HG02938 (cell line): ENCODE measurements around the gene L1TD1.
"Not testable (repeated sequence)": the region's sequence is repeated elsewhere in the genome, so short reads cannot be mapped to it uniquely, and the experiment has no call there.

Experiments used
- ATAC-seq: cut with Tn5 transposase; IDR thresholded peaks from one replicate; pipeline ENCODE4 v1.9.1; 2021; ENCODE audit warnings: mild to moderate bottlenecking, moderate library complexity; ENCODE audit not compliant: unreplicated experiment

Gene L1TD1

GRCh38 chr1:62233926-62234450 is 39.3 kb downstream of the L1TD1 start:
- ATAC-seq: no peak

DNA sequence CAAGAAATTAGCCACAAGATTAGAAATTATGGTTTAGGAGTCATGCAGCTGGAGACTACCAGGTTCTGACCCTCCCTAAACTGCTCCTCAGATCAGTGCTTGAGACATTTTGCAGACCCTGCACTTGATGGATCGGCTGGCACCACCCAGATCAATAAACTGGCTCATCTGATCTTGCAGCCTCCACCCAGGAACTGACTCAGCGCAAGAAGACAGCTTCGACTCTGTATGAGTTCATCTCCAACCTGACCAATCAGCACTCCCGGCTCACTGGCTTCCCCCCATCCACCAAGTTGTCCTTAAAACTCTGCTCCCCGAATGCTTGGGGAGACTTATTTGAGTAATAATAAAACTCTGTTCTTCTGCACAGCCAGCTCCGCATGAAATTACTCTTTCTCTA is 40.0 kb downstream of the L1TD1 start:
- ATAC-seq: no peak

DNA sequence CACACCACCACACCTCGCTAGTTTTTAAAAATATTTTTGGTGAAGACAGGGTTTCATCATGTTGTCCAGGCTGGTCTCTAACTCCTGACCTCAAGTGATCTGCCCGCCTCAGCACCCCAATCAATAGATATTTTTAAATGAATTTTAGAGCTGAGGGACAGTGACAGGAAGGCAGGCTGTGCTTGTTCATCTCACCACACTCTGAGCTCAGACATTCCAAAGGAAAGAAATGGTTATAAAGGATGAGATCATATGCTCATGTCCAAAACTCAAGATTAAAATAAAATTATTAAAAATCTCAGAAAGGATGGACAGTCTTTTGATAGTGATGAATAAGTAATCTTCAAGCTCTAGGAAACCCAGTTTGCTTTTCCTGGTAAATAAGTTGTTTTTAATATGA is 40.9 kb downstream of the L1TD1 start:
- ATAC-seq: no peak

DNA sequence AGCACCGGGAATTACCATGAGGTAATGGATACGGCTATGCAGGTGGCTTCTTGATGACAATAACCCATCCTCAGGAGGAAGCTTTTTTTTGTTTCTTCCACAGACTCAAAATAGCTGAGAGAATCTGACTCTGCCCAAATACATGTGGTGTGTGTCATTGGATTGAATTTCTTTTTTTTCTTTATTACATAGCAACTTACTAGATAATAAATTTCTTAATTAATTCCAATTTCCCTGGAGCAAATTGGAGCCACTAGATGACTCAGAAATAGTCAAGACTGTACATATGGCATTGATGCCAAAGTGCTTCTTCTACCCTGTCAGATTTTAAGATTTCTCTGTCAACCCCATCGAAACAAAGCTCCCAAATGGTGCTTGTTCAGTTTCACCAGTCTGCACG is 42.7 kb downstream of the L1TD1 start:
- no peak for ATAC-seq

- no peak for ATAC-seq
Observed at GRCh38 chr1:62237950-62238374, 43.3 kb downstream of the L1TD1 start.

GRCh38 chr1:62238507-62238906 is 43.9 kb downstream of the L1TD1 start:
- no peak for ATAC-seq

GRCh38 chr1:62239652-62240403 is 45.2 kb downstream of the L1TD1 start:
- ATAC-seq: not testable (repeated sequence)

- no peak for ATAC-seq
Observed at GRCh38 chr1:62240651-62241370, 46.2 kb downstream of the L1TD1 start.

DNA sequence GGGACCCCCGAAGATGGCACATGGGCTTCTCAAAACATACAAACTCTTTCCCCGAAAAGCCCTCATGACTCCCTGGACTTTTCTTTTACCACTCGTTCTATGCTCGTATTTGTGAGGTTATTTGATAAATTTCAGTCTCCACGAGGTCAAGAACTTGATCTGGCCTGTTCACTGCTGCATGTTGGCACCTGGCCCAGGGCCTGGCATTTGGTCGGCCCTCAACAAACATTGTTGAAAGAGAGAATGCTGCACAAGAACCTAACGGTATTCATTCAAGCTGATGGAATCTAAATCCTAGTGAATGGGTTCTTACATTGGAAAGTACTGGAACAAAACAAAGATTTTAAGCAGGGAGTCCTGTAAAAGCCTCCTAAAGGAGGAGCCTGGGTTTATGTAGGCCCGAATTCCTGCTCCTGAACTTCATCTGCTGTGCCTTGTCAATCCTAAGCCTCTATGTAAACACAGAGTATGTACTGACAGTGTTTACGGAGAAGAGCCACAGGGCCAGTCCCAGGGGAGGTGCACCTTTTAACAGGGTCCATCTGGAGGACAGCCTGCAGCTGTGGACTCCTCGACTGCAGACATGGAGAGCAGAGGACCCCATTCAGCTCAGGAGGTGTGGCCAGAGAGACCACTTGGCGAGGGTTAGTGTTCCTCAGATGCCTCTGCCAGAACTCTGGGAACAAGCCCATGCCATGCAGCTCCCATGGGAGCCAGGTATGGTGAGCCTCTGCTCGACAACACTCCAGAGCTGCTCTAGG is 46.9 kb downstream of the L1TD1 start:
- ATAC-seq: no peak

DNA sequence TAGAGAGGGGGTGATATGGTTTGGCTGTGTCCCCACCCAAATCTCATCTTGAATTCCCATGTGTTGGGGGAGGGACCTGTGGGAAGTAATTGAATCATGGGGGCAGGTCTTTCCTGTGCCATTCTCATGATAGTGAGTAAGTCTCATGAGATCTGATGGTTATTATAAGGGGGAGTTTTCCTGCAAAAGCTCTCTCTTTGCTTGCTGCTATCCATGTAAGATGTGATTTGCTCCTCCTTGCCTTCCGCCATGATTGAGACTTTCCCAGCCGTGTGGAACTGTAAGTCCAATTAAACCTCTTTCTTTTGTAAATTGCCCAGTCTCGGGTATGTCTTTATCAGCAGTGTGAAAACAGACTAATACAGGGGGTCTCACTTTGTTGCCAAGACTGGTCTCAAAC is 49.7 kb downstream of the L1TD1 start:
- not testable (repeated sequence) for ATAC-seq

- ATAC-seq: no peak
Observed at GRCh38 chr1:62245201-62245600, 50.6 kb downstream of the L1TD1 start.

DNA sequence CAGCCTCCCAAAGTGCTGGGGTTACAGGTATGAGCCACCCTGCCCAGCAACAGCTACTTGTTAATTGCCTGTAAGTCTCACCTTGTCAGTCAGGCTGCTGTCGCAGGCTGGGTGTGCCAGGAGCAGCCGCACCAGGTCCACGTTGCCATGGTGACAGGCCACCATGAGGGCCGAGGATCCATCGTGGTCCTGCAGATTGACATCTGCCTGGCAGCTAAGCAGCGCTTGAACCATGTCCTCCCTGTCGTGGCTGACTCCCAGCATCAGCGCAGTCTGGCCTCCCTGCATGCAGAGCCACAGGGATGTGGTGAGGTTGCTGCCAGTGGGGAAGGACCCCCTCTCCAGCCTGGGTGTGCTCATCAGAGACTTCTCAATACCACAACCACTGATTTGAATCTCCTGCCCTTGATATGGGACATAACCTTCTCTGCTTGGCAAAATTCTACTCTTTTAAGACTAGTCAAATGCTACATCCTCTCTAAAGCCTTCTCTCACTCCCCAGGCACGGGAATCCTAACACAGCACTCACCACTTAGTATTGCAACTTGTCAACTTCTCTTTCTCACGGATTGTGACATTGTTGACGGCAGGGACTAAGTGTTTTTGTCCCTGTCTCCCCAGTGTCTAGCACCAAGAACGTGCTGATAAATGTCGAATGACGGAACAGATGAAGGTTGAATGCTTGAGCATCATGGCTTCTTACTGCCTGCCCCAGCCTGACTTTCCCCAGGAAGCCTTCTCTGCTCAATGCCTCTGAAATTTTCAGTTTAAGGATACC is 52.9 kb downstream of the L1TD1 start:
- no peak for ATAC-seq

DNA sequence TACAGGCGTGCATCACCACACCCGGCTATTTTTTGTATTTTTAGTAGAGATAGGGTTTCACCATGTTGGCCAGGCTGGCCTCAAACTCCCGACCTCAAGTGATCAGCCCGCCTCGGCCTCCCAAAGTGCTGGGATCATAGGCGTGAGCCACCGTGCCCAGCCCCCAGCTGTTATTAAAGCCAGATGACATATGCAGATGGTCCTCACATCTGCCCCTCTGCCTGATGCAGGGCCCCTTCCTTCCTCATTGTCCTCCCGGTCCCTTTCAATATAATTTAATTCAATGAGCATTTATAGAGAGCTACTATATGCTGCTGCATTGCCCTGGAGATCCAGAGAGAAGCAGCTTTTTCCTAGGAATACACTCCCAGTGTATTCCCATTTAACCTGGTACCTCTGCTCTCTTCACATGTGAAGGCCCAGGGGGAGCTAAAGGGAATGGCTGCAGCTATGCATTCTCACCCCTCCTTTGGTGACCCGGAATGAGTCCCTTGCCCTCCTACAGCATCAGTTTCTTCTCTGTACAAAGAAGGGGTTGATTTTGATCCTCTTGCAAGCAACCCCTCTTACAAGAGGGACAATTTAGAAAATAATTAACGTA is 55.6 kb downstream of the L1TD1 start:
- ATAC-seq: no peak

DNA sequence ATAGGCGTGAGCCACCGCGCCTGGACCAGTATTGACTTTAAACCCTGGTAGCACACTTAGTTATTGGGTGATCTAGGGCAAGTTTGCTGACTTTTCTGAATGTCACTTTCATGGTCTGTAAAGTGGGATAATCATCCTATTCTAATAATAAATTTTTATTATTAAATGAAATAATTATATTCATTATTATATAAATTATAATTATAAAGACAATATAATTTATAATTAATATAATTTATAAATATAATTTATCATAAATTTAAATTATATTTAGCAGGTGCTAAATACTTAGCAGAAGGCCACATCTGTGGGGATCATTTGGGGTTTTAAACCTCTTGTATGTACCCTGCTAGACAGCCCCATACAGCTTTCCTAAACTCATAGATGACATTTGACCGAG is 64.9 kb downstream of the L1TD1 start:
- no peak for ATAC-seq

- ATAC-seq: no peak
Observed at GRCh38 chr1:62260688-62261087, 66.0 kb downstream of the L1TD1 start.
